Measurements from ENCODE around the gene MST1. TPM values are rescaled to one million over a fixed set of nuclear protein-coding genes. Genes with fewer than 3 reads are reported as not detected.

Gene MST1
- polyA plus RNA-seq, 6 donors from 2014 or later = 0.41 to 1.8 (median 1.1) TPM; not detected in 3

DNA sequence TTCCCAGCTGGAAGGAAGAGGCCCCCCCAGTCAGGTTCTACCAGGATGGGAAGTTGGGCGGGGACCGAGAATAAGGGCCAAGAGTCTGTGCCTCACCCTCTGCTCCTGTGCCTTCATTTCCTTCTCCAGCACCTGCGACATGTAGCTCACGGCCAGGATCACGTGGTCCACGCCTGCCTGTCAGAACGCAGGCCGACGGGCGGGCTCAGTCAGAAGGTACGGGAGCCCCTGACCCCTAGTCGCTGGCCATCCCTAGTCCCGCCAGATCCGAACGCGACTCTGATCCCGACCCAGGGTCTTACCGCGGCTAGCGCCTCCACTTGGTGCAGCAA, 34.0 kb upstream of the MST1 start:
- Mint-ChIP-seq H3K4me3 (peak overlapping the region; percentile 91 to 98 (median 95)), H3K9me3 (no peaks in the 10 kb centered on the region), H3K4me1 (peaks cover 45 to 69% (median 57%) of the 10 kb centered on the region in 3 donors), H3K27me3 (no peaks in the 10 kb centered on the region), H3K36me3 (no peaks in the 10 kb centered on the region), H3K27ac (peak overlapping the region; percentile 97 to 100 (median 100))
- peak; percentile 4 to 5 for ATAC-seq (ENCODE audit: low read depth in 2 of 2)
- peak; percentile 45 for DNase-seq

DNA sequence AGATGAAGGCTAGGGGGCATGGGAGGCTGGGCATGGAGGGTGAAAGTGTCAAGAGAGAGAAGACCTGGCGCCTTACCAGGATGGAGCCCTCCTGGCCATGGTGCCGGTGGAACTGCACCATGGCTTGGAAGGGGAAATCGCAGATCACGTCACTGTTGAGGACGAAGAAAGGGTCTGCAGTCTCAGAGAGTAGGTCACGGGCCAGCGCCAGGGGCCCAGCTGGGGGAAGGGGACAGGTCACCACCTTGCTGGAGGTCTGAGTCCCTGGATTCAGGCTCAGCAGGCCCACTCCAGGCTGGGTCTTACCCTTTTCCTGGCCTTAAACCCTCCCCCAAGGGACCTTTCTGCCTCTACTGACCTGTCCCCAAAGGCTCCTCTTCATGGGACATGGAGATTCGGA, 33.6 kb upstream of the MST1 start:
- H3K4me1 Mint-ChIP-seq = peaks cover 45 to 68% (median 57%) of the 10 kb centered on the region in 3 donors
- DNase-seq (no peak), ATAC-seq (ENCODE audit: low read depth in 2 of 2) (no peak)
- H3K27me3 Mint-ChIP-seq = no peaks in the 10 kb centered on the region
- peak overlapping the region; percentile 97 to 100 (median 100) for H3K27ac Mint-ChIP-seq
- H3K4me3 Mint-ChIP-seq = peak overlapping the region; percentile 91 to 98 (median 95)
- no peaks in the 10 kb centered on the region for H3K9me3 Mint-ChIP-seq
- no peaks in the 10 kb centered on the region for H3K36me3 Mint-ChIP-seq

DNA sequence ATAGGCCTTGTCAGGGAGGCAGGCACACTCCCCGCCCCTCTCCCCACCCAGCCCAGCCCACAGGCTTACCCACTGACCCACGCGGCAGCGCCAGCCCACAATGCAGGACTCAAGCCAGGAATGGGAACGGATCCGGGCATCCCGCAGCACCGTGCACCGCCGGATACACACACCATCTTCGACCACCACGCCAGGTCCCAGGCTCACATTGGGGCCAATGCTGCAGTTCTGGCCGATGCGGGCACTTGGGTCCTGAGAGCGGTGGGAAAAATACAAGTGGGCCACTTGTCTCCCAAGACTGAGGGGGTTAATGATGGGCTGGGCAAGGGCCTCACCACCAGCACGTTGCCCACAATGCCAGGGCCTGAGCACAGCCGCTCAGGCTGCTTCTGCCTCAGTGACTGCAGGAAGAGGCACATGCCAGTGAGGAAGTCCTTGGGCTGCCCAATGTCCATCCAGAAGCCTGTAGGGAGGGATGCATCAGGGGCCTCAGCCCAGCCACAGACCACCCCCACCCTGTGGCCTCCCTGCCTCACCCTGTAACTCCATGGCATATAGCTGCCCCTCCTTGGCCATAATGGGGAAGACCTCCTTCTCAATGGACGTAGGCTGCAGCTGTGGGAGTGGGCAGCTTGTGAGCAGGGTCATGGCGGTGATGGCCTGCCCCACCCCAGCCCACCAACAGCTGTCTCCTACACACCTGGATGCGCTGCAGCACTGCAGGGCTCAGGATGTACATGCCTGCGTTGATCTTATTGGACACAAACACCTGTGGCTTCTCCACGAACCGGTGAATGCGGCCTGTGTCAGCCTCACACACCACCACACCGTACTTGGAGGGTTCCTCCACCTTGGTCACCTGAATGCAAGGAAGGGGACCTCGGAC, 32.9 kb upstream of the MST1 start:
- peak overlapping the region in 5 of 6 donors; percentile 59 to 100 (median 97) for H3K27ac Mint-ChIP-seq
- DNase-seq (no peak), ATAC-seq (ENCODE audit: low read depth in 2 of 2) (no peak)
- H3K9me3 Mint-ChIP-seq = no peaks in the 10 kb centered on the region
- H3K36me3 Mint-ChIP-seq = no peaks in the 10 kb centered on the region
- peaks cover 41 to 60% (median 58%) of the 10 kb centered on the region in 3 donors for H3K4me1 Mint-ChIP-seq
- H3K4me3 Mint-ChIP-seq = peak overlapping the region; percentile 74 to 98 (median 95)
- H3K27me3 Mint-ChIP-seq = no peaks in the 10 kb centered on the region

DNA sequence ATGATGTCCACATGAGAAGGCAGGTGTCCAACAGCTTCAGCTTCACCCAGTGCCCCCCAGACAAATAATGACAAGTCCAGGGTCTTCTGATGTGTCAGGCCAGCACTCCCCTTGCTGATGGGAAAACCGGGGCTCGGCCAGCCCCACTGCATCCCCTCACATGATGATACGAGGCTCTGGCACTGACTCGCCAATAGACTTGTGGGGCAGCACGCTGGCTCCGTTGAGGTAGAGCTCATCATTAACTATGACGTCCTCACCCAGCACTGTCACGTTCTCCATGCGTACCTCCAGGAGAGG, 32.3 kb upstream of the MST1 start:
- DNase-seq (no peak), ATAC-seq (ENCODE audit: low read depth in 2 of 2) (no peak)
- Mint-ChIP-seq H3K27me3 (no peaks in the 10 kb centered on the region), H3K27ac (peak overlapping the region in 2 of 6 donors; percentile 91 to 100), H3K36me3 (no peaks in the 10 kb centered on the region), H3K4me1 (peaks cover 41 to 60% (median 57%) of the 10 kb centered on the region in 3 donors), H3K4me3 (peak overlapping the region in 5 of 8 donors; percentile 20 to 93 (median 66)), H3K9me3 (no peaks in the 10 kb centered on the region)

DNA sequence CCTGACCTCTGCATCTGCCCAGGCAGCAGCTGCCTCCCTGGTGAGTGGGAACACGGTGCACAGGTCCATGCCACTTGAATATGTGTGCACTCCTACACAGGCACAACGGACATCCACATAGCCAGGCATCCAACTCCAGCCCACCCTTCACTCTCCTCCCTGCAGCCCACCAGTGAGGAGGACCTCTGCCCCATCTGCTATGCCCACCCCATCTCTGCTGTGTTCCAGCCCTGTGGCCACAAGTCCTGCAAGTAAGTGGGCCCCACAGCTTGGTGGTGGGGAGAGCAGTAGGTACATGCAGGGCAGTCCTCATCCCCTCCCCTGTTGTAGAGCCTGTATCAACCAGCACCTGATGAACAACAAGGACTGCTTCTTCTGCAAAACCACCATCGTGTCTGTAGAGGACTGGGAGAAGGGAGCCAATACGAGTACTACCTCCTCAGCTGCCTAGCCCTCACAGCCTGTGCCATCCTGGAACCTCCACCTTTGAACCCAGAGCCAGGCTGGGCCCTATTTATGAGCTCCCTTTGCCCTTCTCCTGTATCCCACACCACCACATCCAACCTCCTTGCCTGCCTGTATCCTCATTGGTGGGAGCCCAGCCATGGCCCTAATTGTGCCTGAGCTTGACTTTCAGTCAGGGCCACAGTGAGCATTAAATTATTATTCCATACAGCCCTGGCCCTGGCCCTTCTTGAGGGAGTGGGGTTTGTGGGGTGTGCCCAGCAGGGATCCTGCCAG, 31.8 kb upstream of the MST1 start:
- DNase-seq (no peak), ATAC-seq (ENCODE audit: low read depth in 2 of 2) (no peak)
- Mint-ChIP-seq H3K4me1 (peaks cover 41 to 60% (median 57%) of the 10 kb centered on the region in 3 donors), H3K36me3 (no peaks in the 10 kb centered on the region), H3K9me3 (no peaks in the 10 kb centered on the region), H3K27ac (peak overlapping the region in 4 of 6 donors; percentile 34 to 91 (median 66)), H3K4me3 (peak overlapping the region in 6 of 8 donors; percentile 2 to 93 (median 50)), H3K27me3 (no peaks in the 10 kb centered on the region)

DNA sequence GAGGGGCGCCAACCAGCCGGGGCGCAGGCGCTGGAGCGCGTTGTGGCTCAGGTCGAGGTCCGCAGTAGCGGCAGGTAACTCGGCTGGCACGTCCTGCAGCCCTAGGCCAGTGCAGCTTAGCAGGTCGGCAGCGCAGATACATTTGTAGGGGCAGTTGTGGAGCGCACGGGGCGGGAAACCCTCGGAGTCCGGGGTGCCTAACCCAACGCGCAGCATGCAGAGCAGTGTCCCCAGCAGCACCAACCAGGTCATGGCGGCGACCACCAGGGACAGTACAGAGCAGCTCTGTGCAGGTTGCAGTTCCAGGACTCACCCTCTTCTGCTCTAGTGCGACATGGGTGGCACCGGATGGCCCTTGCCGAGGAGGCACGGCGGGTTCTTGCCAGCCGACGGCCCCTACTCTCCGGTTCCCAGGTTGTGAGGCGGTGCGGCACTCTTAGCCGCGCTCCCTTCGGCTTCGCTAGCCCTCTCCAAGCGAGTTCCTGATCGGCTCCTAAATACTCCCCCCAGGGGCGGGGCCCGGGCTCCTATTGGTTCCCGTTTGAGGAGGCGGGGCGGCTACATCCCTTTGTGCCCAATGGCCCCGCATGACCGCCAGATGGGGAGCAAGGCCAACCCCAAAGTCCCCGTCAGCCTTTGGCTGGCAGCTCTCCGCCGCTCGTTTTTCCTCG, 30.1 kb upstream of the MST1 start, which contains the start of gene AMIGO3:
AMIGO3 (minus strand) TSS at position 471 of the 671 bp plus-strand sequence; CDS start at position 252, 219 bp downstream.
- ATAC-seq (ENCODE audit: low read depth in 2 of 2) = peak; percentile 65
- H3K36me3 Mint-ChIP-seq = no peaks in the 10 kb centered on the region
- no peaks in the 10 kb centered on the region for H3K9me3 Mint-ChIP-seq
- no peaks in the 10 kb centered on the region for H3K27me3 Mint-ChIP-seq
- peak; percentile 92 for DNase-seq
- peak within 1 kb of the TSS; percentile 86 to 97 (median 95) for H3K4me3 Mint-ChIP-seq
- peaks cover 36 to 51% (median 48%) of the 10 kb centered on the region in 3 donors for H3K4me1 Mint-ChIP-seq
- peak within 1 kb of the TSS; percentile 89 to 99 (median 96) for H3K27ac Mint-ChIP-seq

DNA sequence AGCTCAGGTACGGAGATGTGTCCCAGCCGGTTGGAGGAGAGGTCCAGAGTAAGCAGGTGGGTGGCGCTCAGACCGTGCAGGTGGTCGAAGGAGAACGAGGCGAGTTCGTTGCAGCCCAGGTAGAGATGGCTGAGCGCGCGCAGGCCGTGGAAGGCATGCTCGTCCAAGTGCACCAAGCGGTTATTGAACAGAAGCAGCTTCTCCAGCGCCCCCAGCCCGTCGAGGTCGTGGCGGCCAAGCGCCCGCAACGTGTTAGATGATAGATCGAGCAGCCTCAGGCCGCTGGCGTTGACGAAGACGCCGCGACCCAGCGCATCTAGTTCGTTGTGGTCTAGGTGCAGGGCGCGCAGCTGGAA, 29.6 kb upstream of the MST1 start:
- DNase-seq = no peak
- no peak for ATAC-seq (ENCODE audit: low read depth in 2 of 2)
- H3K9me3 Mint-ChIP-seq = no peaks in the 10 kb centered on the region
- no peaks in the 10 kb centered on the region for H3K36me3 Mint-ChIP-seq
- peak overlapping the region in 5 of 6 donors; percentile 42 to 99 (median 95) for H3K27ac Mint-ChIP-seq
- H3K4me3 Mint-ChIP-seq = peak overlapping the region; percentile 86 to 97 (median 95)
- H3K4me1 Mint-ChIP-seq = peaks cover 36 to 49% (median 43%) of the 10 kb centered on the region in 3 donors
- H3K27me3 Mint-ChIP-seq = no peaks in the 10 kb centered on the region

DNA sequence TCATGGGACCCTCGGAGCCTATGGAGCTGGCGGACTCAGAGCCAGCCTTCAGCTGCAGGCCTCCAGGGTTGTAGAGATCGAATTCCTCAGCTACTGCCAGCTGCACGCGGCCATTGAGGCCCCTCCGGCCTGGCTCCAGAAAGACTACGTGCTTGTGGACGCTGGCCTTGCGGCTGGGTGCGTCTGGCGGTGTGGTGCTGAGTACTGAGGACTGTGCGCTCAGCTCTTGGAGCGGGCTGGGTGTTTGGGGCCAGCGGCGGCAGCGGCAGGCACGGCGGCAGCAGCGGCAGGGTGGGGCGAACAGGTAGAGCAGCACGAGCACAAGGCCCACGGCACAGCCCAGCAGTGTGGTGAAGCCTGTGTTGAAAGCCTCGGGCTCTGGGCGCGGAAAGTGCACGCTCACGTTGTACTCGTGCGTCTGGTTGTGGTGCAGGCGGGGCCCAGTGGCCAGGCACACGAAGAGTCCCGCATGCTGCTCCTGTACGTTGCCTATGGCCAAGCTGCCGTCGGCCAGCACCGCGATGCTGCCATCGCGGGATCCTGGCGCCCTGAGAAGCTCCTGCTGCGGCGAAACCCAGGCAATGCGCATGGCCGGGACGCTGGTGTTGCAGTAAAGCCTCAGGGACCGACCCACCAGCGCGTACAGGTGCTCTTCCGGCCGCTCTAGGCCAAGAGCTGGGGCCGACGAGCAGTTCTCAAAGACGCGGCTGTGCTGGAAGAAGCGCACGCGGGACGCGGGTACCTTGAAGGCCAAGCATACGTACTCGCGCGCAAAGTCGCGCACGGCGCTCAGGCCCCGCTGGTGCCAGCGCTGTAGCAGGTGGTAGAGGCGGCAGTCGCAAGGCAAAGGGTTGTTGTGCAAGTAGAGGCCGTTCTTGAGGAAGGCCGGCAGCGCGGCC, 28.9 kb upstream of the MST1 start:
- H3K36me3 Mint-ChIP-seq = no peaks in the 10 kb centered on the region
- DNase-seq (no peak), ATAC-seq (ENCODE audit: low read depth in 2 of 2) (no peak)
- H3K4me3 Mint-ChIP-seq = peak overlapping the region; percentile 86 to 97 (median 95)
- H3K27ac Mint-ChIP-seq = peak overlapping the region in 2 of 6 donors; percentile 42 to 95
- H3K9me3 Mint-ChIP-seq = no peaks in the 10 kb centered on the region
- no peaks in the 10 kb centered on the region for H3K27me3 Mint-ChIP-seq
- H3K4me1 Mint-ChIP-seq = peaks cover 34 to 47% (median 39%) of the 10 kb centered on the region in 3 donors

DNA sequence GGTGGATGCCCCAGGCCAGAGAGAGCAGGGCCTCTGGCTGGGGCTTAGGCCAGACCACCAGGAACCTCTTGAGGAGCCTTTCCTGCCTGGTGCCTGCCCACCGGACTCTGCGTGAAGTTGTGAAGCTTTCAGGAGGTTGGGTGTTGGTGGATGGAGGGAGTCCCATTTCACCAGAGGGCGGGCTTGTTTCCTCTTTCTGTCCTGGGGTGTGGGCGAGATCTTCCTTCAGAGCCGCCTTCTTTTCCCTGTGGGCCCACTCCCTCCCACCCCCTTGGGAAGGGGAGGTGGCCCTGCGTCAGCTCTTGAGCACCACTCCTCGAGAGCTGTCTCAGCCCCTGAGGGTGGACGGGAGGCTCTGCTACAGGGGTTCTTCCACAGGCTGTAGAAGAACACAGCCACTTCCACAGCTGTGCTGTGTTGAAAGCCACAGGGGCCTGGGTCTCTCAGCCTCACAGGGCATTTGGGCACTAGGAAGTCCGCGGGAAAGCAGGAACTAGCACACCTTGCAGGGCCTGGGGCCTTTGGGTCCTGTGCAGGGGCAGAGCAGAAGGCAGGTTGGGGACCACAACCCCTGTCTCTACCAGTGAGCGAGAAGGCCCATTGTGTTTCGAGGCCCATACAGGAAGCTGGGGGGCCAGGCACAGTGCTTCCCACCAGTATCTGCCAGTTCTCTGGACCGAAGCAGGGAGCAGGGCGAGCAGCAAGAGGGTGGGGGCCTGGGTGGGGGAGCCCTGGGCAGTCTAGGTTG, 28.1 kb upstream of the MST1 start:
- Mint-ChIP-seq H3K27ac (peak overlapping the region in 1 of 6 donors; percentile 69), H3K27me3 (no peaks in the 10 kb centered on the region), H3K4me3 (peak overlapping the region in 7 of 8 donors; percentile 5 to 72 (median 47)), H3K4me1 (peaks cover 26 to 39% (median 31%) of the 10 kb centered on the region in 3 donors), H3K9me3 (no peaks in the 10 kb centered on the region), H3K36me3 (no peaks in the 10 kb centered on the region)
- no peak for DNase-seq
- no peak for ATAC-seq (ENCODE audit: low read depth in 2 of 2)

DNA sequence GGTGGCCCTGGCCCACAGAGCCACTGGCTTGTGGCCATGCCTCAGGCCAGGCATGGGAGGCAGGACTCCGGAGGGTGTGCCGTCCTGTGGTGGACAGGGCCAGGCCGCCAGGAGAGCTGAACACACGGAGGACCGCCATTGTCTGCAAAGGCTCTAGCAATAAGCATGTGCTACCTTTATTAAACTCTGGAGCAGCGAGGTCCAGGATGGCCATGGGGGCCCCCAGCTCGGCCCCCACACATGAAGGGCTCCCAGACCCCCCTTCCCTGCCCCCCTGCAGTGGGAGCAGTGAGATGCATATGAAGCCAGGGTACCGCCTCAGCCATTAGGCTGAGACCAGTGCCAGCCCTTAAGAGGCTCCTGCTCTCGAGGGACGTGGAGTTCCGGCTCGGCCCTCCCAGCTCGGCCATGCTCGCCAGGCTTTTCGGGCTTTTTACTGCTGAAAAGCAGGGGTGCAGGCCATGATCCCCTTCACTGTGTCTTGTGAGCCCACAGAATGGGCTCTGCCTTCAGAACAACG, 27.5 kb upstream of the MST1 start:
- H3K9me3 Mint-ChIP-seq = no peaks in the 10 kb centered on the region
- no peak overlapping the region for H3K4me3 Mint-ChIP-seq
- H3K27ac Mint-ChIP-seq = no peak overlapping the region
- peaks cover 26 to 37% (median 29%) of the 10 kb centered on the region in 3 donors for H3K4me1 Mint-ChIP-seq
- no peaks in the 10 kb centered on the region for H3K36me3 Mint-ChIP-seq
- H3K27me3 Mint-ChIP-seq = no peaks in the 10 kb centered on the region
- DNase-seq = no peak
- no peak for ATAC-seq (ENCODE audit: low read depth in 2 of 2)

DNA sequence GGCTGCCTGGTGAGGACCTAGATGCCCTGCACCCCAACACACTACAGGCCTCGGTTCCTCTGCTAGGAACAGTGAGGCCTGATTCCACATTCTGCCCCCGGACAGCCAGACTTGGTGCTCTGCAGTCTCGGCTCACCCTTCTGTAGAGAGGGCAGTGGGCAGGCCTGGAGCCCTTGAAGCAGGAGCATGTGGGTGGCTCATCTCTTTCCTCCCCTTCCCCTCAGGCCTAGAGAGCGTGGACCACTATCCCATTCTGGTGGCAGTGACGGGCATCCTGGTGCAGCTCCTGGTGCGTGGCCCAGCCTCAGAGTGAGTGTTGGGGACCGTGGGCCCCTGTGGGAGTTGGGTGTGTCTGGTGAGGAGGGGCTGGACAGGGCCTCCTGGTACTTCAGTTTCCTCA, 26.9 kb upstream of the MST1 start:
- no peaks in the 10 kb centered on the region for H3K9me3 Mint-ChIP-seq
- H3K27me3 Mint-ChIP-seq = no peaks in the 10 kb centered on the region
- peak overlapping the region in 1 of 6 donors; percentile 52 for H3K27ac Mint-ChIP-seq
- ATAC-seq (ENCODE audit: low read depth in 2 of 2) = no peak
- DNase-seq = no peak
- peak overlapping the region in 1 of 8 donors; percentile 40 for H3K4me3 Mint-ChIP-seq
- no peaks in the 10 kb centered on the region for H3K36me3 Mint-ChIP-seq
- H3K4me1 Mint-ChIP-seq = peaks cover 25 to 36% (median 26%) of the 10 kb centered on the region in 3 donors

DNA sequence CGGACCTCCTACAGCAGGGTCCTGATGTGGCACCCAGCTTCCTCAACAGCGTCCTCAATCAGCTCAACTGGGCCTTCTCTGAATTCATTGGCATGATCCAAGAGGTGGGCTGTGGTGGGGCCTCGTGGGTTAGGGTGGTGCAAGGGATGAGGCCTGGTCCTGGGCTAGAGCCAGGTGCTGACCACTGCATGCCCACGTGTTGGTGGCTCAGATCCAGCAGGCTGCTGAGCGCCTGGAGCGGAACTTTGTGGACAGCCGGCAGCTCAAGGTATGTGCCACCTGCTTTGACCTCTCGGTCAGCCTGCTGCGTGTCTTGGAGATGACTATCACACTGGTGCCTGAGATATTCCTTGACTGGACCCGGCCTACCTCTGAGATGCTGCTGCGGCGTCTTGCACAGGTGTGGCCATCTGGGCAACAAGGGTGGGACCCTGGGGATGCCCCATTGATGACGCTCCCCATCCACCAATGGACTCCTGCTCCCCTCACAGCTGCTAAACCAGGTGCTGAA, 26.4 kb upstream of the MST1 start:
- no peak for ATAC-seq (ENCODE audit: low read depth in 2 of 2)
- Mint-ChIP-seq H3K27me3 (no peaks in the 10 kb centered on the region), H3K4me1 (peaks cover 20 to 31% (median 22%) of the 10 kb centered on the region in 3 donors), H3K27ac (peak overlapping the region in 1 of 6 donors; percentile 36), H3K4me3 (no peak overlapping the region), H3K36me3 (no peaks in the 10 kb centered on the region), H3K9me3 (no peaks in the 10 kb centered on the region)
- no peak for DNase-seq
